NCI-H774 (cell line): ENCODE results near the gene MEIOSIN.
A peak's percentile ranks its signal among the peaks of the same experiment; 100 is the strongest.

Source experiments
- DNase-seq: peaks from one replicate; lab custom pipeline; 2025; lab: John Stamatoyannopoulos, UW

The MEIOSIN gene

DNA sequence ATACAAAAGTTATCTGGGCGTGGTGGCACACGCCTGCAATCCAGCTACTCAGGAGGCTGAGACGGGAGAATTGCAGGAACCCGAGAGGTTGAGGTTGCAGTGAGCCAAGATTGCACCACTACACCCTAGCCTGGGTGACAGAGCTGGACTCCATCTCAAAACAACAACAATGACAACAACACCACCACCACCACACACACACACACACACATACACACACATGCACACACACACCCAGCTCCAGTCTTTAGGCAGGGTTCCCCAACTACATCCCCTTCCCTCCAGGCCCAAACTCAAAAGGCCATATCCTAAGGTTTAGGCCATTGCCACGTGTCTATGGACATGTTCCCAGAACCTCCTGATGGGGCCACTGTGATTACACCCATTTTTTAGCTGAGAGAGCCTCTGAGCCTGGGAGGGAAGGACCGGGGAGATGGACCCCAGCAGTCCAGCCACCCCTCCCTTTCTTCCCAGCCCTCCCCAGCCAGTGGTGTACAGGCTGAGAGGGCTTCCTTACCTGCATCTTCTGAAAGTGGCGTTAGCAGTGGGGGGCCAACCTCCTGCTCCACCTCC is 68.5 kb downstream of the MEIOSIN start:
- DNase-seq: no peak

DNA sequence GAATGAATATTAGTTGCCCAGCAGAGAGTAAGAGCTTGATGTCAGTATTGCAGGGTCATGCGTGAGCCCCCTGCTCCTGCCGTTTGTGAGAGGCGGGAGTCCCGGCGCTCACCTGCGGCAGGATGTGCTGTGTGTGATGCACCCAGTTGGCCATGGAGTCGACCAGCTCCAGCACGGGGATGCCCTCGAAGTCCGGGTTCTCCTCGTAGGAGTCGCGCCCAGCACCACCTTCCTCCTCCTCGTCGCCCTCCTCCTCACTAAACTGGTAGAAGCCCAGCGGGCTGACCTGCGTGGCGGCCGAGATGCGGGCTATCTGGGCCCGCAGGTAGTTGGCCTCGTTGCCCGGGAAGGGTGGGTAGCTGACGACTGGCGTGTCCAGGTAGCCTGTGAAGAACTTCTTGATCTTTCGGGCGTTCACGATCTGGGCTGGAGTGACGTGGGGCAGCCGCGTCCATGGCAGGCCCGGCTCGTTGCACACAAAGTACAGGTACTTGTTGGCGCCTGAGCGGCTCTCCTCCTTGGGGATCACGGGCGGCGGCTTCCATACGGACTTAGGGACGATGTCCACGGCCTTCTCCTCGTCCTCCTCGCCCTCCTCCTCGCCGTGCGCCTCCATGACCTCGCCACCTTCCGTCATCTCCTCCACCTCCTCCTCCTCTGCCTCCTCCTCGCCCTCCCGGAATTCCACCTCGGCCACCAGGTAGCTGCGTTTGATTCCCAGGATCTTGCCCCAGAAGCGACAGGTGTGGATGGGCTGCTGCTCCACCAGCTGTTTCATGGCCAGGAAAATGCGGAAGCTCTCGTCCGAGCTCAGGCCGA is 71.1 kb downstream of the MEIOSIN start:
- DNase-seq: no peak

- DNase-seq: no peak
Observed at GRCh38 chr19:45804959-45805230, 71.7 kb downstream of the MEIOSIN start.

GRCh38 chr19:45805719-45806118 is 72.5 kb downstream of the MEIOSIN start:
- no peak for DNase-seq

- peak; percentile 50 for DNase-seq
Observed at GRCh38 chr19:45809643-45810159, 76.5 kb downstream of the MEIOSIN start.

DNA sequence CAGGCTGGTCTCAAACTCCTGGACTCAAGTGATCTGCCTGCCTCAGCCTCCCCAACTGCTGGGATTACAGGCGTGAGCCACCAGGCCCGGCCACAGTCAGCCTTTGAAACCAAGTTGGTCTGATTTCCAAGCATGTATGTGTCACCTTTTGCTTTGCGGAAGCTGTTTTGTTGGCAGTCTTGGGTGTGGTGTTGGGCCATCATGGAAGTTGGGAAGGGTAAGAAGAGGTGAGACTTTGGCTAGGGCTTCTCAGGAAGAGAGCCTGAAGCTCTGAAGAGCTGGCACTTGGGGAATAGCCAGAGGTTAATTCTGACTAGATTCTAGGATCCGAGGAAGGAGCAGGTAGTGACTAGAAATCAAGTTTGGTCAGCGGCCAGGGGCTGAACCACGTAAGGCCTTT is 79.1 kb downstream of the MEIOSIN start:
- no peak for DNase-seq
